GM23248 (cell line): ENCODE measurements around the gene RNASEH2C.

Experiments
- EZH2 ChIP-seq: fragments of 200-600 bp; sonication (generic); IDR thresholded peaks from 2 replicates; pipeline ENCODE4 v1.6.1; 2018; ENCODE audit warnings: antibody characterized with exemption, mild to moderate bottlenecking; ENCODE audit not compliant: insufficient read depth, poor library complexity, severe bottlenecking
- EZH2phosphoT487 ChIP-seq: fragments of 200-600 bp; sonication (generic); IDR thresholded peaks from 2 replicates; pipeline ENCODE4 v1.6.1; 2018; ENCODE audit warnings: antibody characterized with exemption, moderate library complexity, mild to moderate bottlenecking, low read depth; ENCODE audit not compliant: insufficient read depth

GRCh38 chr11:65696802-65697552 lies 23.6 kb downstream of the RNASEH2C start:
- TF ChIP-seq EZH2phosphoT487, result no peak
- TF ChIP-seq EZH2, result no peak
